Activated naive CD8-positive, alpha-beta T cell treated with anti-CD3 and anti-CD28 coated beads, Interleukin-2, amount 10 ng/mL, durations not matched to agents 7 days and 5 days (primary cell): Measurements from ENCODE around the gene SHBG. TPM values are rescaled to one million over a fixed set of nuclear protein-coding genes. Genes with fewer than 3 reads are reported as not detected.

Source experiments
- ATAC-seq: fragments of 150-1000 bp; cut with Tn5 transposase; one replicate; pipeline ENCODE4 v1.10.0; 2021; ENCODE audit warnings: low read depth, moderate library complexity
- POLR2A ChIA-PET: fragments of 350-600 bp; sonication (Branson Sonifier 250); formaldehyde crosslinking; loops from one replicate; lab custom pipeline; 2021; ENCODE audit warnings: antibody characterized with exemption; lab: Charles Lee
- DNase-seq: peaks from one replicate; pipeline ENCODE4 v3.0.0; 2021
- H3K27ac Mint-ChIP-seq: one replicate; pipeline ENCODE4 v1.8.0; 2022; ENCODE audit warnings: mild to moderate bottlenecking, mixed read lengths
- H3K27me3 Mint-ChIP-seq: one replicate; pipeline ENCODE4 v1.8.0; 2022; ENCODE audit warnings: mild to moderate bottlenecking, moderate library complexity, mixed read lengths
- H3K36me3 Mint-ChIP-seq: one replicate; pipeline ENCODE4 v1.8.0; 2021; ENCODE audit warnings: mild to moderate bottlenecking, mixed read lengths
- H3K4me1 Mint-ChIP-seq: one replicate; pipeline ENCODE4 v1.8.0; 2021; ENCODE audit warnings: mixed read lengths
- H3K4me3 Mint-ChIP-seq: one replicate; pipeline ENCODE4 v1.8.0; 2022; ENCODE audit warnings: mild to moderate bottlenecking, moderate library complexity, mixed read lengths
- H3K9me3 Mint-ChIP-seq: one replicate; pipeline ENCODE4 v1.8.0; 2021; ENCODE audit warnings: mixed read lengths
- total RNA-seq, 2 experiments: library from RNA; stranded (reverse); gene quantifications; one replicate each; pipeline ENCODE4 v1.2.3, GENCODE V29; 2021

The SHBG gene
- total RNA-seq, 2 experiments from 2014 or later = not detected

DNA sequence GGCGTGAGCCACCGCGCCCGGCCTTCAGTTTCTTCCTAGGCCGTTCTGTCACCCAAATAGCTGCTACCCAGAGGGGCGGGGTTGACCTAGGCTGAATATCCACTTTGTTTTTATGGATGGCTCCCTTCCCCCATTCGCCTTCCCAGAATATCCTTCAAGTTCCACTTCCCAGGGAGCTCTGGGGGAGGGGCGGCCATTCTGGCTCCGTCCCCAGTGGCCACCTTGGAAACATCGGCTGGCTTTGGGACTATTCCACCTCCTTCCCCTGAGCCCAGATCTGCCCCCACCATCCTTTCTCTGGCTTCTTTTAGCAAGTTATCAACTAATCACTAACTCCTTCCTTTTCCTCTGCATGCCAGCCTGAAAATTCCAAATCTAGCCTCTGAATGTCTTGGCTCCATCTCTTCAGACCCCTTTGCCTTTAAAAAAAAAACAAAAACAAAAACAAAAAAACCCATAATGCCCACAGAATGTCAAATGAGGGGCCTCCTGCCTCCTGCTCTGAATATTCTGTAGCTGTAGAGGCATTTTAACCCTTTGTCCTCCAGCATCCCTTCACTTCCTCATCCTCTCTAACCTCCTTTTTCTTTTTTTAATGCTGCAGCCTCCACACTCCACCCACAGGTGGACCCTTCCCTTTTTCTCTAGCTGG, 27.1 kb downstream of the SHBG start:
- POLR2A ChIA-PET = interaction anchor here (1.0 kb wide), 2 partner anchors 29 to 62 kb away, joined by 3 read pairs; no protein-coding TSS in a partner anchor
- H3K4me1 Mint-ChIP-seq = no peaks in the 10 kb centered on the region

DNA sequence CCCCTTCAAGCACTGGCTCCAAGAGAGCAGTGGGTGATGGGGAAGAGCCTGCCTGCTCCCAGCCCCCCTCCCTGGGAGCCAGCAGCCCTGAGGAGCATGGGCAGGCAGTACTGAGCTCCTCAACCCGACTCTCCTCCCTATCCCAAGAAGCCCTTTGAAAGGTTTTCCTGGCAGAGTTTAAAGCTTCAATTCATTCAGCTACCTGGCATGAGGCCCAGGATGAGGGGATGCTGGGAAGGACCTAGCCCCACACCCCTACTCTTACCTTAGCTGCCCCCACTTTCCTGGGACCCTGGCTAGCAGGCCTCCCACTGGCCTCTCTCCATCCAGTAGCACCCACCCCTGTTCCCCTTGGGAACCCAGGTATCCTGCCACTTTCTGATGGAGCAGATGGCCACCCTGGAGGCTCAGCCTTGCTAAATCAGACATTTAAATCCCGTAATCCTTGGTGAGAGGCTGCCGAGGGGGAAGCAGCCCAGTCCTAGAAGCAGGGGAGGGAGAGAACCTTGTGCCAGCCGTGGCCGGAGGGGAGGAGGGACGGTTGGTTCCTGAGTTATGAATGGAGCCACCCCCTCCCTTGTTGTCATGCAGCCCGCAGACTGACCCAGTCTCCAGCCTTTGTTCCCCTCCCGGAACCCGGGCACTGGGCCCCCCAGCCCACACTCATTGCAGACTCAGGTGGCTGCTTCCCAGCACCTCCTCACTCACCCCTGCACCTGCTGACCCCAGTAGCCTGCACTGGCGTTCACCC, 37.9 kb downstream of the SHBG start:
- Mint-ChIP-seq H3K4me3 (no peak overlapping the region), H3K27ac (no peak overlapping the region), H3K36me3 (peaks cover 12% of the 10 kb centered on the region), H3K9me3 (no peaks in the 10 kb centered on the region), H3K4me1 (no peaks in the 10 kb centered on the region), H3K27me3 (no peaks in the 10 kb centered on the region)
- DNase-seq (no peak), ATAC-seq (no peak)
- POLR2A ChIA-PET = interaction anchor here (1.5 kb wide), 1 partner anchor 13 kb away, joined by 3 read pairs; no protein-coding TSS in a partner anchor

More for the DNA sequence above, 27.1 kb downstream of the SHBG start:
- Mint-ChIP-seq H3K9me3 (no peaks in the 10 kb centered on the region), H3K4me3 (no peak overlapping the region), H3K36me3 (no peaks in the 10 kb centered on the region), H3K27ac (no peak overlapping the region), H3K27me3 (peaks cover 24% of the 10 kb centered on the region)
- ATAC-seq = no peak
- DNase-seq = no peak

DNA sequence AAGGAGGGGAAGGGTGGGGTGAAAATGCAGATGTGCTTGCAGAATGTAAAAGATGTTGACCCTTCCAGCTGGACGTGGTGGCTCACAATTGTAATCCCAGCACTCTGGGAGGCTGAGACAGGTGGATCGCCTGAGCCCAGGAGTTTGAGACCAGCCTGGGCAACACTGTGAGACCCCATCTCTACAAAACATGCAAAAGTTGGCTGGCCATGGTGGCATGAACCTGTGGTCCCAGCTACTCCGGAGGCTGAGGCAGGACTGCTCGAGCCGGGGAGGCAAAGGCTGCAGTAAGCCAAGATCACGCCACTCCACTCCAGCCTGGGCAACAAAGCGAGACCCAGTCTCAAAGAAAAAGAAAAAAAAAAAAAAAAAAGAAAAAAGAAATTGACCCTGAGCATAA, 38.5 kb downstream of the SHBG start:
- Mint-ChIP-seq H3K4me3 (no peak overlapping the region), H3K9me3 (peaks cover 3% of the 10 kb centered on the region), H3K27ac (no peak overlapping the region), H3K36me3 (peaks cover 17% of the 10 kb centered on the region), H3K27me3 (no peaks in the 10 kb centered on the region), H3K4me1 (no peaks in the 10 kb centered on the region)
- no peak for ATAC-seq
- POLR2A ChIA-PET = interaction anchor here (1.5 kb wide), 1 partner anchor 14 kb away, joined by 3 read pairs; no protein-coding TSS in a partner anchor
- no peak for DNase-seq

GRCh38 chr17:7673239-7673638, 43.3 kb downstream of the SHBG start:
- H3K27ac Mint-ChIP-seq = no peak overlapping the region
- ATAC-seq = no peak
- POLR2A ChIA-PET = interaction anchor here (0.6 to 1.3 kb wide), 3 partner anchors 9 to 41 kb away, joined by 3 to 11 read pairs (median 5); no protein-coding TSS in a partner anchor
- H3K9me3 Mint-ChIP-seq = peaks cover 9% of the 10 kb centered on the region
- H3K36me3 Mint-ChIP-seq = peaks cover 41% of the 10 kb centered on the region
- no peak overlapping the region for H3K4me3 Mint-ChIP-seq
- H3K4me1 Mint-ChIP-seq = peaks cover 3% of the 10 kb centered on the region
- H3K27me3 Mint-ChIP-seq = no peaks in the 10 kb centered on the region
- DNase-seq = no peak

GRCh38 chr17:7674934-7675333, 45.0 kb downstream of the SHBG start:
- no peak overlapping the region for H3K4me3 Mint-ChIP-seq
- H3K4me1 Mint-ChIP-seq = peaks cover 3% of the 10 kb centered on the region
- POLR2A ChIA-PET = no interaction called here
- ATAC-seq = no peak
- DNase-seq = no peak
- H3K27ac Mint-ChIP-seq = no peak overlapping the region
- H3K36me3 Mint-ChIP-seq = peaks cover 39% of the 10 kb centered on the region
- H3K9me3 Mint-ChIP-seq = peaks cover 9% of the 10 kb centered on the region
- H3K27me3 Mint-ChIP-seq = no peaks in the 10 kb centered on the region

- H3K4me1 Mint-ChIP-seq = peaks cover 3% of the 10 kb centered on the region
- H3K36me3 Mint-ChIP-seq = peaks cover 38% of the 10 kb centered on the region
- H3K9me3 Mint-ChIP-seq = peaks cover 9% of the 10 kb centered on the region
- POLR2A ChIA-PET = interaction anchor here (0.5 kb wide), 1 partner anchor 9 kb away, joined by 5 read pairs; no protein-coding TSS in a partner anchor
- ATAC-seq = no peak
- H3K27me3 Mint-ChIP-seq = no peaks in the 10 kb centered on the region
- DNase-seq = no peak
- H3K4me3 Mint-ChIP-seq = no peak overlapping the region
- no peak overlapping the region for H3K27ac Mint-ChIP-seq
Observed at GRCh38 chr17:7676533-7676932, 46.6 kb downstream of the SHBG start.

DNA sequence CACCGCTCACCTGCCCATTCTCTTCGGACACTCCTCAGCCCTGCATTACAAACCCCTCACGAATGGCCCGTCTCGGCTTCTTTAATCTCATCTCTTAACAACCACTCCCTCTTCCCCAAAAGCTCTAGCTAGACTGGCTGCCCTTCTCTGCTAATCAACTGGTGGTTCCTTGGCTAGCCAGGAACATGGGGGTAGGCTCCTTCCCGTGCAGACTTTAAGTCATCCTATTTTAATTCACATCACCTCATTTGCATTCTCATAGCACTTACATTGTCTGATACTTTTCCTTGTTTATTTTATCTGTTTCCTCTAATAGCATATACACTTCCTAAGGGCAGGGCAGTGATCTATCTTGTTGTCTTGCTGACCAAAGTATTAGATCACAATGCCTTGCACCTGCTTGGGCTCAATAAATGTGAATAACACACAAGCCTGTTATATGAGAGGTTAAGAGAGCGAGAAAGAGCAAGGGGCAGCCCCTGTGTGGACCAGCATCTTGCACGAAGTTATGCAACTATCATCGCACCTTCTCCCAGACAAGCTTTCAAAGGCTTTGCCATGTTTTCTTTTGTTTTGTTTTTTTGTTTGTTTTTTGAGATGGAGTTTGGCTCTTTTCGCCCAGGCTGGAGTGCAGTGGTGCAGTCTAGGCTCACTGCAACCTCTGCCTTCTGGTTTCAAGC, 47.6 kb downstream of the SHBG start:
- no peak for DNase-seq
- Mint-ChIP-seq H3K4me3 (no peak overlapping the region), H3K27me3 (no peaks in the 10 kb centered on the region)

More for the DNA sequence above, 47.6 kb downstream of the SHBG start:
- H3K9me3 Mint-ChIP-seq = peaks cover 9% of the 10 kb centered on the region
- no peak for ATAC-seq
- peaks cover 35% of the 10 kb centered on the region for H3K36me3 Mint-ChIP-seq
- peaks cover 3% of the 10 kb centered on the region for H3K4me1 Mint-ChIP-seq
- H3K27ac Mint-ChIP-seq = no peak overlapping the region
- POLR2A ChIA-PET = no interaction called here

Other genes starting within 250 kb of the SHBG start
- gene TNK1, start 249.0 kb upstream of the SHBG start, total RNA-seq = 1 to 10 TPM; 5.2 to 6.5 TPM
- 10 to 100 TPM; 79.3 to 82.1 TPM for gene PLSCR3, start 235.6 kb upstream of the SHBG start, total RNA-seq
- 10 to 100 TPM; 52.9 to 55.6 TPM for gene TMEM256, start 226.0 kb upstream of the SHBG start, total RNA-seq
- gene NLGN2, start 222.3 kb upstream of the SHBG start, total RNA-seq = 1 to 10 TPM; 8.0 to 8.7 TPM
- not detected for gene SPEM1, start 209.8 kb upstream of the SHBG start, total RNA-seq
- gene SPEM2, start 204.5 kb upstream of the SHBG start, total RNA-seq = not detected
- gene SPEM3, start 201.3 kb upstream of the SHBG start, total RNA-seq = not detected
- 10 to 100 TPM; 15.7 to 17.7 TPM for gene TMEM102, start 194.7 kb upstream of the SHBG start, total RNA-seq
- 10 to 100 TPM; 25.4 to 28.5 TPM for gene FGF11, start 190.6 kb upstream of the SHBG start, total RNA-seq
- 10 to 100 TPM; 15.2 to 15.7 TPM for gene CHRNB1, start 185.1 kb upstream of the SHBG start, total RNA-seq
- gene ZBTB4, start 150.5 kb upstream of the SHBG start, total RNA-seq = 10 to 100 TPM; 56.0 to 58.6 TPM
- gene SLC35G6, start 148.7 kb upstream of the SHBG start, total RNA-seq = not detected
- 100 to 1,000 TPM; 192 to 214 TPM for gene POLR2A, start 145.8 kb upstream of the SHBG start, total RNA-seq
- 10 to 100 TPM; 93.0 to 95.7 TPM for gene TNFSF12, start 81.1 kb upstream of the SHBG start, total RNA-seq
- gene TNFSF13, start 71.4 kb upstream of the SHBG start, total RNA-seq = 1 to 10 TPM; 8.2 to 8.4 TPM
- gene SENP3, start 68.2 kb upstream of the SHBG start, total RNA-seq = 10 to 100 TPM; 43.7 to 50.2 TPM
- 10 to 100 TPM; 32.5 to 33.9 TPM for gene CD68, start 50.5 kb upstream of the SHBG start, total RNA-seq
- gene MPDU1, start 46.3 kb upstream of the SHBG start, total RNA-seq = 10 to 100 TPM; 50.2 TPM
- gene SOX15, start 40.0 kb upstream of the SHBG start, total RNA-seq = under 1 TPM; 0.30 to 0.57 TPM
- gene FXR2, start 15.2 kb upstream of the SHBG start, total RNA-seq = 10 to 100 TPM; 37.7 to 38.2 TPM
- 10 to 100 TPM; 40.0 to 41.2 TPM for gene SAT2, start 2.3 kb upstream of the SHBG start, total RNA-seq
- under 1 TPM; 0.14 to 0.42 TPM for gene ATP1B2, start 20.8 kb downstream of the SHBG start, total RNA-seq
- gene TP53, start 57.4 kb downstream of the SHBG start, total RNA-seq = 100 to 1,000 TPM; 128 to 131 TPM
- 10 to 100 TPM; 19.3 to 19.4 TPM for gene WRAP53, start 58.3 kb downstream of the SHBG start, total RNA-seq
- gene EFNB3, start 75.1 kb downstream of the SHBG start, total RNA-seq = not detected
- gene DNAH2, start 87.6 kb downstream of the SHBG start, total RNA-seq = not detected
- 10 to 100 TPM; 43.4 to 50.9 TPM for gene KDM6B, start 204.1 kb downstream of the SHBG start, total RNA-seq
- 1 to 10 TPM; 2.9 to 3.7 TPM for gene TMEM88, start 224.9 kb downstream of the SHBG start, total RNA-seq
- gene NAA38, start 227.4 kb downstream of the SHBG start, total RNA-seq = 10 to 100 TPM; 62.1 to 71.7 TPM
- gene CYB5D1, start 227.9 kb downstream of the SHBG start, total RNA-seq = 1 to 10 TPM; 7.3 to 7.9 TPM